H9 (cell line): ENCODE data around the gene PPP1CC. TPM values are rescaled to one million over a fixed set of nuclear protein-coding genes. Genes with fewer than 3 reads are reported as not detected.
A peak's percentile ranks its signal among the peaks of the same experiment; 100 is the strongest.

Source experiments
- DNase-seq: peaks from one replicate; pipeline ENCODE4 v3.0.0-alpha.2; 2017
- H2AFZ ChIP-seq: one replicate; pipeline ENCODE4 v1.6.1; 2013; ENCODE audit warnings: mild to moderate bottlenecking, low read length, control low read depth, moderate library complexity
- H2AK5ac ChIP-seq: 2 replicates; pipeline ENCODE4 v1.6.1; 2013; ENCODE audit warnings: low read length, control low read depth, mixed read lengths; ENCODE audit not compliant: insufficient read length
- H2BK120ac ChIP-seq: one replicate; pipeline ENCODE4 v1.6.1; 2013; ENCODE audit warnings: low read depth, mild to moderate bottlenecking, low read length, control low read depth, inconsistent platforms; ENCODE audit not compliant: poor library complexity, severe bottlenecking
- H2BK12ac ChIP-seq: 2 replicates; pipeline ENCODE4 v1.6.1; 2013; ENCODE audit warnings: low read length, control low read depth, mixed read lengths, low read depth; ENCODE audit not compliant: insufficient read length
- H2BK15ac ChIP-seq: 2 replicates; pipeline ENCODE4 v1.6.1; 2013; ENCODE audit warnings: low read depth, low read length, control low read depth
- H2BK20ac ChIP-seq: one replicate; pipeline ENCODE4 v1.6.1; 2013; ENCODE audit warnings: low read depth, mild to moderate bottlenecking, low read length, control low read depth, inconsistent platforms; ENCODE audit not compliant: poor library complexity, severe bottlenecking
- H2BK5ac ChIP-seq: 2 replicates; pipeline ENCODE4 v1.6.1; 2013; ENCODE audit warnings: low read length, control low read depth, mixed read lengths; ENCODE audit not compliant: insufficient read length
- H3K14ac ChIP-seq: 2 replicates; pipeline ENCODE4 v1.6.1; 2013; ENCODE audit warnings: low read length, control low read depth; ENCODE audit not compliant: insufficient read depth
- H3K18ac ChIP-seq: 2 replicates; pipeline ENCODE4 v1.6.1; 2013; ENCODE audit warnings: low read depth, mild to moderate bottlenecking, mixed read lengths, low read length, control low read depth; ENCODE audit not compliant: insufficient read length
- H3K23ac ChIP-seq: 2 replicates; pipeline ENCODE4 v1.6.1; 2013; ENCODE audit warnings: low read length, control low read depth, mixed read lengths, low read depth; ENCODE audit not compliant: insufficient read length
- H3K23me2 ChIP-seq: 2 replicates; pipeline ENCODE4 v1.6.1; 2013; ENCODE audit warnings: low read depth, mild to moderate bottlenecking, mixed read lengths, low read length, control low read depth; ENCODE audit not compliant: insufficient read length, poor library complexity, severe bottlenecking
- H3K27ac ChIP-seq: 2 replicates; pipeline ENCODE4 v1.5.1; 2013; ENCODE audit warnings: low read length, control low read depth, mixed read lengths, low read depth; ENCODE audit not compliant: insufficient read length
- H3K27me3 ChIP-seq: 2 replicates; pipeline ENCODE4 v1.6.1; 2013; ENCODE audit warnings: low read length, control low read depth, inconsistent platforms; ENCODE audit not compliant: insufficient read depth
- H3K4ac ChIP-seq: 2 replicates; pipeline ENCODE4 v1.6.1; 2013; ENCODE audit warnings: low read depth, mild to moderate bottlenecking, control low read depth, inconsistent platforms, low read length, moderate library complexity
- H3K4me1 ChIP-seq: 2 replicates; pipeline ENCODE4 v1.6.1; 2013; ENCODE audit warnings: low read length, control low read depth, inconsistent platforms; ENCODE audit not compliant: insufficient read depth
- H3K4me2 ChIP-seq: 2 replicates; pipeline ENCODE4 v1.6.1; 2013; ENCODE audit warnings: low read length, control low read depth, mixed read lengths; ENCODE audit not compliant: insufficient read length, insufficient read depth
- H3K56ac ChIP-seq: 2 replicates; pipeline ENCODE4 v1.6.1; 2013; ENCODE audit warnings: low read depth, mild to moderate bottlenecking, mixed read lengths, low read length, control low read depth; ENCODE audit not compliant: insufficient read length
- H3K79me1 ChIP-seq: 2 replicates; pipeline ENCODE4 v1.6.1; 2013; ENCODE audit warnings: low read depth, mild to moderate bottlenecking, moderate library complexity, low read length, control low read depth, inconsistent platforms; ENCODE audit not compliant: insufficient read depth, poor library complexity, severe bottlenecking
- H3K79me2 ChIP-seq: 2 replicates; pipeline ENCODE4 v1.6.1; 2013; ENCODE audit warnings: low read length, control low read depth, inconsistent platforms; ENCODE audit not compliant: insufficient read depth
- H3K9ac ChIP-seq: 2 replicates; pipeline ENCODE4 v1.6.1; 2013; ENCODE audit warnings: low read length, control low read depth, mixed read lengths; ENCODE audit not compliant: insufficient read length; ENCODE audit errors: extremely low read depth
- H3K9me3 ChIP-seq: one replicate; pipeline ENCODE4 v1.6.1; 2013; ENCODE audit warnings: low read depth, low read length, inconsistent platforms; ENCODE audit not compliant: control insufficient read depth
- H3T11ph ChIP-seq: one replicate; pipeline ENCODE4 v1.6.1; 2013; ENCODE audit warnings: mild to moderate bottlenecking, low read length, control low read depth, inconsistent platforms
- H4K20me1 ChIP-seq: one replicate; pipeline ENCODE4 v1.6.1; 2013; ENCODE audit not compliant: control insufficient read depth, insufficient read length, insufficient read depth
- H4K5ac ChIP-seq: 2 replicates; pipeline ENCODE4 v1.6.1; 2013; ENCODE audit warnings: low read depth, mild to moderate bottlenecking, mixed read lengths, low read length, control low read depth; ENCODE audit not compliant: insufficient read length
- H4K8ac ChIP-seq: replicated peaks from 2 replicates; pipeline ENCODE4 v1.6.1; 2013; ENCODE audit warnings: low read length, control low read depth, mixed read lengths, low read depth; ENCODE audit not compliant: insufficient read length
- H4K91ac ChIP-seq: 2 replicates; pipeline ENCODE4 v1.6.1; 2013; ENCODE audit warnings: low read depth, mild to moderate bottlenecking, moderate library complexity, mixed read lengths, low read length, control low read depth; ENCODE audit not compliant: insufficient read length
- H3K27ac Mint-ChIP-seq, 3 experiments: 2 replicates in 2 of 3; 3 replicates in 1 of 3; pipeline ENCODE4 v1.8.0; 2020 to 2021; ENCODE audit warnings: mixed read lengths in 3 of 3, mild to moderate bottlenecking in 1 of 3, moderate library complexity in 1 of 3
- H3K27me3 Mint-ChIP-seq: 2 replicates; pipeline ENCODE4 v1.8.0; 2021; ENCODE audit warnings: low read depth, mild to moderate bottlenecking, moderate library complexity, mixed read lengths
- H3K36me3 Mint-ChIP-seq, 3 experiments: 2 replicates in 2 of 3; 3 replicates in 1 of 3; pipeline ENCODE4 v1.8.0; 2020 to 2021; ENCODE audit warnings: low read depth in 3 of 3, mixed read lengths in 3 of 3; ENCODE audit not compliant: insufficient read depth in 1 of 3
- H3K4me1 Mint-ChIP-seq, 2 experiments: 2 replicates each; pipeline ENCODE4 v1.8.0; 2020; ENCODE audit warnings: mixed read lengths in 2 of 2
- H3K4me3 Mint-ChIP-seq, 2 experiments: 2 replicates in 1 of 2; 3 replicates in 1 of 2; pipeline ENCODE4 v1.8.0; 2020 to 2021; ENCODE audit warnings: mild to moderate bottlenecking in 2 of 2, mixed read lengths in 2 of 2, moderate library complexity in 1 of 2
- H3K9me3 Mint-ChIP-seq, 2 experiments: 2 replicates in 1 of 2; 3 replicates in 1 of 2; pipeline ENCODE4 v1.8.0; 2020; ENCODE audit warnings: mild to moderate bottlenecking in 2 of 2, mixed read lengths in 2 of 2, moderate library complexity in 1 of 2
- WGBS: extraction: QIAGEN DNeasy Blood & Tissue Kit; methylation state at CpG from one replicate; pipeline ENCODE4 v1.1.7; 2013; ENCODE audit warnings: missing lambda C conversion rate, low lambda C conversion rate, mixed read lengths; ENCODE audit not compliant: insufficient read length; ENCODE audit errors: extremely low coverage; 5-methylcytosine and 5-hydroxymethylcytosine counted together
- total RNA-seq: library from RNA; stranded (reverse); gene quantifications from 2 replicates; pipeline ENCODE4 v1.2.1, GENCODE V29; 2021
- TF ChIP-seq, protein P1 (sequence below): fragments of 200-600 bp; sonication (generic); conservative IDR thresholded peaks from 3 replicates; pipeline ENCODE4 v1.8.0; 2021; ENCODE audit warnings: antibody characterized with exemption, mild to moderate bottlenecking

Gene PPP1CC
- total RNA-seq, 1 experiment from 2014 or later = 286 TPM

DNA sequence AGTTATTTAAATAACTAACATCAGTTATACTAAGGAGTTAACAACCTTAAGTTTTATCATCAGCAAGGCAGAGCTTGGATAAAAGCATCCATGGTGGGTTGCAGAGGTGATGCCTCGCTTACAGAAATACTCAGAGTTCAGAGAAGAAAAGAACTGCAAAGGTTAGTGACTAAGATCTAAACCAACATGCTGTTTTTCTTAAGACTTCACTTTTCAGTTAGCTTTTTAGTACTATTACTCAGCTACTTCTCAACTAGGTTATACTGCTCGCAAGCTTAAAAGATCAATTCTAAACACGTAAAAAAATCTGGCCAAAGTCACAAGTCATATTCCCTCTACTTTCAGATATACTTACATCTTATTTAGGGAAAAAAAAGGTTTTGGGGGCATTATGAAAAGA, 2.8 kb downstream of the PPP1CC start:
- no peak for DNase-seq
- no peaks in the 10 kb centered on the region for H3K27me3 Mint-ChIP-seq
- no peak overlapping the region for H2AFZ ChIP-seq
- H3K79me2 ChIP-seq = peaks cover 67% of the 10 kb centered on the region
- H3K27ac Mint-ChIP-seq = peak overlapping the region in 1 of 3 experiments; percentile 60; a peak in 1 of 7 replicates
- no peak overlapping the region for H4K8ac ChIP-seq
- H3K4me1 Mint-ChIP-seq = peaks cover 44 to 47% of the 10 kb centered on the region in 2 experiments
- H3K4me2 ChIP-seq = peak overlapping the region; percentile 30
- H3K4me3 Mint-ChIP-seq = peak overlapping the region; percentile 50 to 99
- H3T11ph ChIP-seq = no peak overlapping the region
- H4K91ac ChIP-seq = no peak overlapping the region
- H3K27me3 ChIP-seq = no peaks in the 10 kb centered on the region
- TF ChIP-seq, protein P1, sequence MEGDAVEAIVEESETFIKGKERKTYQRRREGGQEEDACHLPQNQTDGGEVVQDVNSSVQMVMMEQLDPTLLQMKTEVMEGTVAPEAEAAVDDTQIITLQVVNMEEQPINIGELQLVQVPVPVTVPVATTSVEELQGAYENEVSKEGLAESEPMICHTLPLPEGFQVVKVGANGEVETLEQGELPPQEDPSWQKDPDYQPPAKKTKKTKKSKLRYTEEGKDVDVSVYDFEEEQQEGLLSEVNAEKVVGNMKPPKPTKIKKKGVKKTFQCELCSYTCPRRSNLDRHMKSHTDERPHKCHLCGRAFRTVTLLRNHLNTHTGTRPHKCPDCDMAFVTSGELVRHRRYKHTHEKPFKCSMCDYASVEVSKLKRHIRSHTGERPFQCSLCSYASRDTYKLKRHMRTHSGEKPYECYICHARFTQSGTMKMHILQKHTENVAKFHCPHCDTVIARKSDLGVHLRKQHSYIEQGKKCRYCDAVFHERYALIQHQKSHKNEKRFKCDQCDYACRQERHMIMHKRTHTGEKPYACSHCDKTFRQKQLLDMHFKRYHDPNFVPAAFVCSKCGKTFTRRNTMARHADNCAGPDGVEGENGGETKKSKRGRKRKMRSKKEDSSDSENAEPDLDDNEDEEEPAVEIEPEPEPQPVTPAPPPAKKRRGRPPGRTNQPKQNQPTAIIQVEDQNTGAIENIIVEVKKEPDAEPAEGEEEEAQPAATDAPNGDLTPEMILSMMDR = no peak
- H2AK5ac ChIP-seq = no peak overlapping the region
- no peak overlapping the region for H2BK5ac ChIP-seq
- no CpG with 5 or more reads among the region's 3 CpGs for WGBS
- H3K56ac ChIP-seq = no peak overlapping the region
- H3K9ac ChIP-seq = peak overlapping the region; percentile 28
- H3K23ac ChIP-seq = no peak overlapping the region
- no peak overlapping the region for H2BK20ac ChIP-seq
- no peak overlapping the region for H3K18ac ChIP-seq
- H3K9me3 Mint-ChIP-seq = peaks cover 0 to 2% of the 10 kb centered on the region in 2 experiments; a peak in 1 of 5 replicates
- no peaks in the 10 kb centered on the region for H4K20me1 ChIP-seq
- H2BK12ac ChIP-seq = no peak overlapping the region
- H3K9me3 ChIP-seq = no peaks in the 10 kb centered on the region
- H2BK120ac ChIP-seq = no peak overlapping the region
- H2BK15ac ChIP-seq = no peak overlapping the region
- H3K79me1 ChIP-seq = peaks cover 5% of the 10 kb centered on the region
- H3K36me3 Mint-ChIP-seq = peaks cover 24 to 45% (median 41%) of the 10 kb centered on the region in 3 experiments
- H4K5ac ChIP-seq = no peak overlapping the region
- no peak overlapping the region for H3K27ac ChIP-seq
- peaks cover 24% of the 10 kb centered on the region for H3K23me2 ChIP-seq
- H3K14ac ChIP-seq = no peak overlapping the region
- H3K4me1 ChIP-seq = peaks cover 5% of the 10 kb centered on the region; the same call in 1 of the 2 replicates
- H3K4ac ChIP-seq = no peak overlapping the region
